ENCODE data around the gene NEK6.
A peak's percentile ranks its signal among the peaks of the same experiment; 100 is the strongest.

NEK6 gene

DNA sequence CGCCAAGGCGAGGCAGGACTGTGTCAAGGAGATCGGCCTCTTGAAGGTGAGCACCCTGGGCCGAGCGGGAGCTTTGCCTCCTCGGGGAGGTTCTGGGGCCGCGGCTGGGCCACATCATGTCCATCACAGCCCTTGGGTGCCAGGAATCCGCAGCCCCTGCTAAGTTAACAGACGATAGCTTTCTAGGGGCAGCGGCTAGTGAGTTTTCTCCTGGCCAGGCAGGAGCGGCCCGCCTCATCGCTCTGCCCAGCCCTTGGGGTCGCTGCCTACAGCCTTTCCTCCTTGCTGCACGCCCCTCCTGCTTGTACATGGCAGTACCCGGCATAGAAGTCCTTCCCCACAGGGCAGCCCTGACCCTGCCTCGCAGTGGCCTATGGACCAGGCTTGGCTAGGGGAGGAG lies 56.2 kb downstream of the NEK6 start:
- Histone ChIP-seq H3K4me1 (ENCODE audit: control insufficient read depth, low read length) (no peaks in the 10 kb centered on the region), H3F3A (ENCODE audit: control insufficient read depth, insufficient read depth) (no peaks in the 10 kb centered on the region), H4K20me1 (ENCODE audit: control insufficient read depth, insufficient read depth, low read depth, low read length) (no peaks in the 10 kb centered on the region), H3K79me2 (ENCODE audit: control insufficient read depth, low read length) (no peaks in the 10 kb centered on the region), H3K36me3 (ENCODE audit: control insufficient read depth, low read length) (no peaks in the 10 kb centered on the region), H3K9me3 (ENCODE audit: control insufficient read depth, insufficient read depth, low read length) (no peaks in the 10 kb centered on the region), H3K27ac (ENCODE audit: low read depth, low read length) (no peak overlapping the region), H3K27me3 (ENCODE audit: control insufficient read depth, low read length) (no peaks in the 10 kb centered on the region), H3K9me2 (replicated peaks; ENCODE audit: control insufficient read depth, low read length) (no peaks in the 10 kb centered on the region), H3K4me3 (ENCODE audit: low read length) (no peak overlapping the region), H3K4me2 (ENCODE audit: low read length) (no peak overlapping the region)
- no peak for TF ChIP-seq EZH2phosphoT487 (IDR thresholded peaks at IDR 0.05; ENCODE audit: borderline replicate concordance, low read length)
- TF ChIP-seq, protein P1, sequence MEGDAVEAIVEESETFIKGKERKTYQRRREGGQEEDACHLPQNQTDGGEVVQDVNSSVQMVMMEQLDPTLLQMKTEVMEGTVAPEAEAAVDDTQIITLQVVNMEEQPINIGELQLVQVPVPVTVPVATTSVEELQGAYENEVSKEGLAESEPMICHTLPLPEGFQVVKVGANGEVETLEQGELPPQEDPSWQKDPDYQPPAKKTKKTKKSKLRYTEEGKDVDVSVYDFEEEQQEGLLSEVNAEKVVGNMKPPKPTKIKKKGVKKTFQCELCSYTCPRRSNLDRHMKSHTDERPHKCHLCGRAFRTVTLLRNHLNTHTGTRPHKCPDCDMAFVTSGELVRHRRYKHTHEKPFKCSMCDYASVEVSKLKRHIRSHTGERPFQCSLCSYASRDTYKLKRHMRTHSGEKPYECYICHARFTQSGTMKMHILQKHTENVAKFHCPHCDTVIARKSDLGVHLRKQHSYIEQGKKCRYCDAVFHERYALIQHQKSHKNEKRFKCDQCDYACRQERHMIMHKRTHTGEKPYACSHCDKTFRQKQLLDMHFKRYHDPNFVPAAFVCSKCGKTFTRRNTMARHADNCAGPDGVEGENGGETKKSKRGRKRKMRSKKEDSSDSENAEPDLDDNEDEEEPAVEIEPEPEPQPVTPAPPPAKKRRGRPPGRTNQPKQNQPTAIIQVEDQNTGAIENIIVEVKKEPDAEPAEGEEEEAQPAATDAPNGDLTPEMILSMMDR (IDR thresholded peaks at IDR 0.05; ENCODE audit: low read depth, low read length, poor library complexity, severe bottlenecking) = no peak

DNA sequence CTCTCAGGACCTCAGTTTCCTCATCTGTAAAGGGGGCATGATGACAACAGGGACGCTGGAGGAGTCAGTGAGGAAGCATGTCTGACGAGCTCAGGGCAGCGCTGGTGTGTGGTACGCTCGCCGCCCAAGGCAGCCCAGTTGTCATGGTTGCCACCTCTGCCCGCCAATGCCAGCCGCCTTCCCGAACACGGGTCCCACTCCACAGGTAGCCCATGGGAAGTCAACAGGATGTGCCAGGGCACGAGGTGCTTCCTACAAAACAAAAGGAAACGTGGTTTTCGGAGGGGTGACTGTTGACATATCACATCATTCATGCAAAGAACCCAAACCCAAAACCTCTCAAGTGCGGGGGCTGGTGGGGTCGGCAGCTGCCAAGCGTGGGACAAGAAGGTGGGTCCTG lies 58.1 kb downstream of the NEK6 start:
- Histone ChIP-seq H3K4me1 (ENCODE audit: control insufficient read depth, low read length) (peaks cover 4% of the 10 kb centered on the region; the same call in 1 of the 2 replicates), H3K79me2 (ENCODE audit: control insufficient read depth, low read length) (no peaks in the 10 kb centered on the region), H4K20me1 (ENCODE audit: control insufficient read depth, insufficient read depth, low read depth, low read length) (no peaks in the 10 kb centered on the region), H3K36me3 (ENCODE audit: control insufficient read depth, low read length) (no peaks in the 10 kb centered on the region), H3K4me3 (ENCODE audit: low read length) (no peak overlapping the region), H3K27me3 (ENCODE audit: control insufficient read depth, low read length) (no peaks in the 10 kb centered on the region), H3K9me2 (replicated peaks; ENCODE audit: control insufficient read depth, low read length) (no peaks in the 10 kb centered on the region), H3K9me3 (ENCODE audit: control insufficient read depth, insufficient read depth, low read length) (no peaks in the 10 kb centered on the region), H3K4me2 (ENCODE audit: low read length) (no peak overlapping the region), H3F3A (ENCODE audit: control insufficient read depth, insufficient read depth) (no peaks in the 10 kb centered on the region), H3K27ac (ENCODE audit: low read depth, low read length) (no peak overlapping the region)
- TF ChIP-seq, protein P1 (IDR thresholded peaks at IDR 0.05; ENCODE audit: low read depth, low read length, poor library complexity, severe bottlenecking) = no peak
- no peak for TF ChIP-seq EZH2phosphoT487 (IDR thresholded peaks at IDR 0.05; ENCODE audit: borderline replicate concordance, low read length)

DNA sequence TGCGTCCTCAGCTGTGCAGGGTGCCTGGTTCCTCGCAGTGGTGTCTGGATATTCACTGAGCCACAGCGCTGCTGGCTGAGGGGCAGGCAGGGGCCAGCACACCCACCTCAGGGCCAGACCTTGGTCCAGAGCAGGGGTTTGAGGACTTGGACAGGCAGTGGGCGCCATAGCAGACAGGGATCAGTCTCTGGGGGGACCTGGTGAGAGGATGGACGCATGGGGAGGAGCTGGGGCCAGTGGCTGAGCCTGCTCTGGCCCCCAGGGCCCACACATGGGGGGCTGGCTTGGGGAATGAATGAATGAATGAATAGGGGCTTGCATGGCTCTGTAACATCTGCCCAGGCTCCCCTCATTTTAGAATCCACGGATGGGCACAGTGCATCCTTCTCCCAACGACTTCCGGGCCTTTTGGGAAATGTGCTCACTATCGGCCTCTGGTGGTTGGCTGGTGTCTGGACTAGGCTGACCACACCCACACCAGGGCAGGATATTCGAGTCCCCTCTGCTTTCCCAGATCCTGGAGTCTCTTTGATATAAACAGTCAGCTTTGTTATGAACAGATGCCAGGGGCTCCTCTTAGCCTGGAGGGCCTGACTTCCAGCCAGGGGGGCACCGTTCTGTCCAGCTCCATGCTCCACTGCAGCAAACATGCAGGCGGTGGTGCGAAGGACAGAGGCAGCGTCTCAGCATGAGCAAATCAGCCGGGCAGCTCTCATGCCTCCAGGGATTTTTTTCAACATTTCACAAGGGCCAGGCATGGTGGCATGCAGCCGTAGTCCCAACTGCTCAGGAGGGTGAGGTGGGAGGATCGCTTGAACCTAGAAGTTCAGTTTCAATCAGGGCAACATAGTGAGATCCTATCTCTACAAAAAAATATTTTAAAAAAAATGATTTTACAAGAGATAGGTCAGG lies 62.6 kb downstream of the NEK6 start:
- Histone ChIP-seq H3K9me2 (replicated peaks; ENCODE audit: control insufficient read depth, low read length) (no peaks in the 10 kb centered on the region), H3K9me3 (ENCODE audit: control insufficient read depth, insufficient read depth, low read length) (no peaks in the 10 kb centered on the region), H3K4me2 (ENCODE audit: low read length) (peak overlapping the region; percentile 27; the same call in 1 of the 2 replicates), H3K4me3 (ENCODE audit: low read length) (no peak overlapping the region), H3K4me1 (ENCODE audit: control insufficient read depth, low read length) (peaks cover 4% of the 10 kb centered on the region; the same call in 1 of the 2 replicates), H3K36me3 (ENCODE audit: control insufficient read depth, low read length) (no peaks in the 10 kb centered on the region), H3K27ac (ENCODE audit: low read depth, low read length) (no peak overlapping the region), H4K20me1 (ENCODE audit: control insufficient read depth, insufficient read depth, low read depth, low read length) (no peaks in the 10 kb centered on the region), H3F3A (ENCODE audit: control insufficient read depth, insufficient read depth) (no peaks in the 10 kb centered on the region), H3K27me3 (ENCODE audit: control insufficient read depth, low read length) (no peaks in the 10 kb centered on the region), H3K79me2 (ENCODE audit: control insufficient read depth, low read length) (no peaks in the 10 kb centered on the region)
- TF ChIP-seq, protein P1 (IDR thresholded peaks at IDR 0.05; ENCODE audit: low read depth, low read length, poor library complexity, severe bottlenecking) = peak; percentile 93
- no peak for TF ChIP-seq EZH2phosphoT487 (IDR thresholded peaks at IDR 0.05; ENCODE audit: borderline replicate concordance, low read length)
